Cerebellar nuclear complex (tissue), 1 donor: Measurements from ENCODE around the gene EXOSC3.

Experiments used
- DNase-seq, 2 experiments: peaks; one replicate each; lab custom pipeline; 2025; lab: John Stamatoyannopoulos, UW

Gene EXOSC3

DNA sequence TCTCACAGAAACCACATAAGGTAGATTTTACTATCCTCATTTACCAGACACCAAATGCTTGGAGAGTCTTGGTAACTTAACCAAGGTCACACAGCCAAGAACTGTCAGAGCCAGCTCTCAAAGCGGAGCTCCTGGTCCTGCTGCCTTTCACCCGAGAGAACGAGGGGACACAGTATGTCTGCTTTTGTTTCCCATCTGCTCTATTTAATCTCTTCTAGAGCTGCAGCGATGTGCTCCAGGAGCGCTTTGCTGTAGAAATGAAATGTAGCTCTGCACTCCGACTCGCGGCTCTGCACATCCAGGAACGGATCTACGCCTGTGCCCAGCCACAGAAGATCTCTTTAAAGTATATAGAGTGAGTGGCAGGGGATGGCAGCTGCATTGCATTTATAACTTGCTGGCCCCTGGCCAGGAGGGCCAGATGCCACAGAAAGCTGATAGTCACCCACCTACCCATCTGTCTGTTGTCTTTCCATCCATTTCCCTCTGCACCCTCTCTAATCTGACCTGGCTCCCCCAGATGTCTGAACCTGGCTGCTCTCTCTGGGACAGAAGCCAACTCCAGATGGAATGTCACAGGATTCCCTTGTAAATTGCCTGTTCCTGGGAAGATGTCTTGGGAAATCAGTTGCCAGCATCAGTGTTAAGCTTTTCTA lies 52.6 kb downstream of the EXOSC3 start:
- DNase-seq, result no peak

DNA sequence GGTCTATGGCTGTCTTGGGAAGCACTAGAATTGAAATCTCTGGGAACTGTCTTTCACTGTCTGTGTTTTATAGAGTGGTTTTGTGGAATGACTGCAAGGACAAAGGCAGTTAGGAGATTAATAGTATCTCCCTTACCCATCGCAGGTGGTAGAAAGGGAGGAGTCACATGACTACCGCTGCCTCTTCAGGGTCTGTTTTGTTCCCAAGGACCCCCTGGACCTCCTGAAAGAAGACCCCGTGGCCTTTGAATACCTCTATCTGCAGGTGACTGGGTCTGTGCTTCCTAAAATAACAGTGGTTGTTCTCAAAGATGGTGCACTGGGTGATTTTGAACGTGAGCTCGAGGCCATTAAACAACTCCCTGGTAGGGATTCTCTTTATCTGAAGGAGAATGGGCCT lies 54.0 kb downstream of the EXOSC3 start:
- DNase-seq, result no peak

DNA sequence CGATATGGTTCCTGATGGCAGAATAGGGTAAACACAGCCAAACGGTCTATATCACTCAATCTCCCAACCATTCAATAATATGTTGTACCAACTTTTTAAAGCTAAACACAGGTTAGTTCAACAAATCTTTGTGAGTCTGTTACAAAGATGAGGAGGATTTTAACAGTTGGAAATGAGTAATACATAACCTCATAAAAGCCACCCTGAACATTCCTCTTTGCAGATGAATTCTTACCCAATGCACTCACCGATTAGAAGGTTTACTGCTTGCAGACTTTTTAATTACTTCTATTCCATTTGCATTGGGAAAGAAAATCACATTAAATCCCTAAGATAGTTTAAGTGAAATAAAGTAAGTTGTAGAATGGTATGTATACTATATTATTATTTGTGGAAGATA lies 54.6 kb downstream of the EXOSC3 start:
- no peak for DNase-seq
